Panc1 (cell line): ENCODE data around the gene TMED7.

ENCODE experiments used
- CTCF ChIP-seq: fragments of 450-650 bp; IDR thresholded peaks from 2 replicates; pipeline ENCODE4 v1.5.1; 2017; ENCODE audit warnings: mild to moderate bottlenecking
- POLR2AphosphoS5 ChIP-seq: IDR thresholded peaks from 2 replicates; pipeline ENCODE4 v1.6.1; 2012; ENCODE audit warnings: mild to moderate bottlenecking, low read depth, low read length, moderate library complexity
- REST ChIP-seq, 2 experiments: IDR thresholded peaks; 2 replicates each; pipeline ENCODE4 v1.6.1; 2011 to 2012; ENCODE audit warnings: low read depth in 2 of 2, control low read depth in 1 of 2, low read length in 1 of 2, mild to moderate bottlenecking in 1 of 2, moderate library complexity in 1 of 2; ENCODE audit not compliant: insufficient read depth in 1 of 2

DNA sequence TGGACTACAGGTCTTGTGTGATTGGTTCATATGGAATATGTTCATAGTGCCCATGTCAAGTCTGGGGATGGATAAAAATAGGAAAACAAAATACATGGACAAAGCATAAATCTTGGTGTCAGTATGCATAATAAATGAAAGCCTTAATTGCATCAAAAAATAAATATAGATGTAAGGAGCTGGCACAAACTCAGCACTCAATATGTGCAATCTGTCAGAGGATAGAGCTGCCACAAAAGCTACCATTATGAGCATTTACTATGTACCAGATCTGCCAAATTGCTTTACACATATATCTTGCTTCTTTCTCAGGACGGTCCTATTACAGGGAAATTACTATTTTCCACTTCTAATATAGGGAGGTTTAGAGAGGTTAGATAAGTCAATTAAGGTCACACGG lies 18.2 kb upstream of the TMED7 start:
- TF ChIP-seq CTCF (no peak), REST (IDR thresholded peaks at IDR 0.05; ENCODE audit: insufficient read depth in 1 of 2, low read depth in 2 of 2, low read length in 1 of 2) (no peak), POLR2AphosphoS5 (no peak)
